ENCODE measurements around the gene ANKMY1. TPM values are rescaled to one million over a fixed set of nuclear protein-coding genes. Genes with fewer than 3 reads are reported as not detected.

ANKMY1 gene
- total RNA-seq, 4 donors from 2014 or later, result 18.0 to 22.7 (median 21.1) TPM

GRCh38 chr2:240456447-240457222, 101.2 kb downstream of the ANKMY1 start:
- no peak for DNase-seq (ENCODE audit: low spot score in 2 of 2)
- WGBS, 2 donors, result 51 to 57% methylated on average over 12 to 13 of the region's 17 CpGs
- TF ChIP-seq CTCF (IDR thresholded peaks at IDR 0.05) (no peak), POLR2A (IDR thresholded peaks at IDR 0.05) (no peak)
- intact Hi-C loops (cut with DNase I; ENCODE audit: low total_unique reads), result no loop called here
- H3K4me3 ChIP-seq (ENCODE audit: low read depth, poor library complexity, severe bottlenecking), result no peak overlapping the region

DNA sequence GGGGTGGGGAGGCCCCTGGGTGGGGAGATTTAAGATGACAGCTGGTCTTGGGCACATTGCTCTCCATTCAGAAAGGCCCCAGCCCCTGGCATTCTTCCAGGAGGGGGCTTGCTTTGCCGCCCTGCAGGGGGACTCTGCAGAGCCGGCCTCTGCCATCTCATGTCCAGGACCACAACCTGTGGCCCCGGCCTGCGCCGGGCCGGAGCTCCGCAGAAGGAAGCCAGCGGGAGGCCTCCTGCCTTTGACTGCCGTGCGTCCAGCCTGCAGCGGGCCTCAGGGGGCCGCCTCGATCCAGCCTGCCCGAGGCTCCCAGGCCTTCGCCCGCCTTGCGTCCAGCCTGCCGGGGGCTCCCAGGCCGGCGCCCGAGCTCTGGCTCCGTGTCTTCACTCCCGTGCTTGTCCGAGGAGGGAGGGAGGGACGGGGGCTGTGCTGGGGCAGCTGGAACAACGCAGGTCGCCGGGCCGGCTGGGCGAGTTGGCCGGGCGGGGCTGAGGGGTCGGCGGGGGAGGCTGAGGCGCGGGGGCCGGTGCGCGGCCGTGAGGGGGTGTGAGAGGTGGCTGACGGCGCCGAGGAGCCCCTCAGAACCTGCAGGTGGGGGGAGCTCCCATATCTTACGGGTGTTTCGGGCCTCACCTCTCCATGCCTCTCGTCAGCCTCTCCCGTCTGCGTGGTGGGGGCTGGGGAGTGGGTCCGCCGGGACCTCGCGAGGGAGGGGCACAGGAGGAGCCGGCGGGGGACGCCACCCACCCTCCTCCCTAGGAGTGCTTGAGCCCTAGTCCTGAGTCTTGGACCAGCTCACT, 101.9 kb downstream of the ANKMY1 start:
- intact Hi-C loops (cut with DNase I; ENCODE audit: low total_unique reads), result no loop called here
- 24 to 42% methylated on average over 21 to 43 of the region's 55 CpGs for WGBS, 2 donors
- no peak for DNase-seq (ENCODE audit: low spot score in 2 of 2)
- TF ChIP-seq POLR2A (IDR thresholded peaks at IDR 0.05), result no peak
- TF ChIP-seq CTCF (IDR thresholded peaks at IDR 0.05), result no peak
- no peak overlapping the region for H3K4me3 ChIP-seq (ENCODE audit: low read depth, poor library complexity, severe bottlenecking)

DNA sequence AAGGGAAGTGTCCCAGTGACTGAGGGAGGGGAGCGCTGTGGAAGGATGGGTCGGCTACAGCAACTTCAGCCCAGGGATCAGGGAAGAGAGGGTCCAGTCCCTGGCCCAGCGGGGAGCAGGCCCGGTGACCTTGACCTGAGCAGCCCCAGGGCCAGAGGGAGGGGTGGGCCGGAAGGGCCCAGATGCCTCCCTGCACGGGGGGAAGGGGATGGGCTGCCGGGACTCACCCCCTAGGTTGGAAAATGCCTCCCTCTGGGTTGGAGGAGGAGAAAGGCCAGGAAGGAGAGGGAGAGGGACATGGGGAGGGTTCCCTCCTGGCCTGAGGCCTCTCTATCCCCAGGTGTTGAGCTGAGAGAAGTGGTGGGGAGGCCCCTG, 102.5 kb downstream of the ANKMY1 start:
- H3K4me3 ChIP-seq (ENCODE audit: low read depth, poor library complexity, severe bottlenecking), result no peak overlapping the region
- 44 to 46% methylated on average over 7 of the region's 7 CpGs for WGBS, 2 donors
- intact Hi-C loops (cut with DNase I; ENCODE audit: low total_unique reads), result no loop called here
- TF ChIP-seq POLR2A (IDR thresholded peaks at IDR 0.05), result no peak
- no peak for TF ChIP-seq CTCF (IDR thresholded peaks at IDR 0.05)
- DNase-seq (ENCODE audit: low spot score in 2 of 2), result no peak

GRCh38 chr2:240454106-240454901, 103.5 kb downstream of the ANKMY1 start:
- TF ChIP-seq CTCF (IDR thresholded peaks at IDR 0.05) (no peak), POLR2A (IDR thresholded peaks at IDR 0.05) (no peak)
- 29 to 30% methylated on average over 29 to 35 of the region's 35 CpGs for WGBS, 2 donors
- intact Hi-C loops (cut with DNase I; ENCODE audit: low total_unique reads), result no loop called here
- no peak for DNase-seq (ENCODE audit: low spot score in 2 of 2)
- no peak overlapping the region for H3K4me3 ChIP-seq (ENCODE audit: low read depth, poor library complexity, severe bottlenecking)

GRCh38 chr2:240453461-240454105, 104.2 kb downstream of the ANKMY1 start:
- intact Hi-C loops (cut with DNase I; ENCODE audit: low total_unique reads), result no loop called here
- no peak for TF ChIP-seq CTCF (IDR thresholded peaks at IDR 0.05)
- TF ChIP-seq POLR2A (IDR thresholded peaks at IDR 0.05), result no peak
- no peak overlapping the region for H3K4me3 ChIP-seq (ENCODE audit: low read depth, poor library complexity, severe bottlenecking)
- no peak for DNase-seq (ENCODE audit: low spot score in 2 of 2)
- WGBS, 2 donors, result 2 to 6% methylated on average over 23 to 24 of the region's 81 CpGs

Measured in lower leg skin (tissue), 4 donors.